22Rv1 (cell line): Measurements from ENCODE around the gene SSBP2.

Experiments used
- H3K27ac ChIP-seq: fragments of 450-650 bp; 2 replicates; pipeline ENCODE4 v1.5.1; 2017
- CTCF ChIP-seq: fragments of 450-650 bp; IDR thresholded peaks from 2 replicates; pipeline ENCODE4 v1.5.1; 2017; ENCODE audit warnings: mild to moderate bottlenecking
- ZFX ChIP-seq: fragments of 450-650 bp; IDR thresholded peaks from 2 replicates; pipeline ENCODE4 v1.6.1; 2017; ENCODE audit warnings: antibody characterized with exemption, borderline replicate concordance

The SSBP2 gene

GRCh38 chr5:81405126-81405891 is 345.6 kb downstream of the SSBP2 start:
- TF ChIP-seq ZFX (no peak), CTCF (no peak)
- no peak overlapping the region for H3K27ac ChIP-seq

DNA sequence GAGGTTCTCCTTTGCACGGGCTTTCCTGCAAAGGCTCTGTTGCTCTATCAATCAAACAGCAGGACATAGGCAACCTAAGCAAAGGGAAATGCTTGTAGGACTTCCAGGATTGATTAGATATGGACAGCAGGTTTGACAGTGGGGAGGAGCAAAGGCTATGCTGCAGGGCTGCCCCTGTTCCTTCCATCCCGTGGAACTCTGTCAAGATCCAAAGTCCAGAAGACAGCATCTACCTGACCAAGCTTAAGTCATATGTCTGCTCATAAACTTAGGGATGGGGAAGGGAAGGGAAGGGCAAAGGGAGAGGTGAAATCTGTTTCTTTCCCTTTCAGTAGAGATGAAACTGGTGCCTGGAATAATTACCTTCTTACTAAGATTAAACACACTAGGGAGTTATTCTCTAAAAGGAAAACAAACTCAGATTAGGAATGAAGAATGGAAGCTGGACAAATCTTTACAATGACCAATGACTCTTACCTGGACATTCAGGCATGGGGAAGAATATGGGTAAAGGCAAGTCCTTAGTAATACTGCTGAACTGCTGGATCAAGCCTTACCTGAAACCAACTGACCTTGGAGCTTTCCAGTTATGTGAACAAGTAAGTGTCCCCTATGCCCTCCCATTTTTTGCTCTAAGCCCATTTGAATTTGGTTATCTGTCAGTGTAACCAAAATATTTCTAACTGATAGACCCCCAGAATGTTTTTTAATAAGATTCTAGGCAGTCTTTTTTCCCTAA is 348.5 kb downstream of the SSBP2 start:
- TF ChIP-seq ZFX (no peak), CTCF (no peak)
- no peak overlapping the region for H3K27ac ChIP-seq

- TF ChIP-seq ZFX: no peak
- TF ChIP-seq CTCF: no peak
These were observed 349.6 kb downstream of the SSBP2 start for GRCh38 chr5:81401266-81401665.

GRCh38 chr5:81400375-81400774 is 350.5 kb downstream of the SSBP2 start:
- no peak for TF ChIP-seq CTCF
- no peak for TF ChIP-seq ZFX
- no peak overlapping the region for H3K27ac ChIP-seq

More at GRCh38 chr5:81401266-81401665, 349.6 kb downstream of the SSBP2 start:
- H3K27ac ChIP-seq: no peak overlapping the region

GRCh38 chr5:81398741-81399140 is 352.2 kb downstream of the SSBP2 start:
- H3K27ac ChIP-seq: no peak overlapping the region
- TF ChIP-seq CTCF (no peak), ZFX (no peak)

GRCh38 chr5:81397176-81397575 is 353.7 kb downstream of the SSBP2 start:
- TF ChIP-seq CTCF: no peak
- no peak for TF ChIP-seq ZFX
- no peak overlapping the region for H3K27ac ChIP-seq

DNA sequence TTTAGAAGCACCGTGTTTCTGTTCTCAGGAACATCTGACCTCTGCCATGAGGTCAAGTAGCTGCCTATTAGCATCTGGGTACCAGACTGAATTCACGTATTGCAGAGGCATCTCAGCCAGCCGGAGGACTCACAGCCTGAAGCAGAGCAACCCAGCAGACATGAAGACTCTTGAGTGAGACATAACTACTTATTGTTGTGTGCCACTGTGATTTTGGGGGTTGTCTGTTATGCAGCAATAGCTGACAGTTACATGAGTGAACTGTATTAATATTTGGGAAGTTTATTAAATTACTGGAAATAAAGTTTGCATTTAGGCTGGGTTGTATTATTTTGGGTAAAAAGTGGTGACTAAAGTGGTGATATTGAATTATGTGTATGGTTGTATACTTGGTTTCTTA is 355.6 kb downstream of the SSBP2 start:
- TF ChIP-seq CTCF: no peak
- H3K27ac ChIP-seq: no peak overlapping the region
